IPS-18c (cell line): ENCODE results near the gene VPS26C.

ENCODE experiments used
- H3K4me3 ChIP-seq: 2 replicates; pipeline ENCODE4 v1.7.0; 2013; ENCODE audit warnings: low read depth, mild to moderate bottlenecking, low read length, moderate library complexity; ENCODE audit not compliant: insufficient read depth
- H3K9me3 ChIP-seq: one replicate; pipeline ENCODE4 v1.6.1; 2013; ENCODE audit warnings: mild to moderate bottlenecking, low read length, moderate library complexity; ENCODE audit not compliant: control insufficient read depth, insufficient read depth

Gene VPS26C

DNA sequence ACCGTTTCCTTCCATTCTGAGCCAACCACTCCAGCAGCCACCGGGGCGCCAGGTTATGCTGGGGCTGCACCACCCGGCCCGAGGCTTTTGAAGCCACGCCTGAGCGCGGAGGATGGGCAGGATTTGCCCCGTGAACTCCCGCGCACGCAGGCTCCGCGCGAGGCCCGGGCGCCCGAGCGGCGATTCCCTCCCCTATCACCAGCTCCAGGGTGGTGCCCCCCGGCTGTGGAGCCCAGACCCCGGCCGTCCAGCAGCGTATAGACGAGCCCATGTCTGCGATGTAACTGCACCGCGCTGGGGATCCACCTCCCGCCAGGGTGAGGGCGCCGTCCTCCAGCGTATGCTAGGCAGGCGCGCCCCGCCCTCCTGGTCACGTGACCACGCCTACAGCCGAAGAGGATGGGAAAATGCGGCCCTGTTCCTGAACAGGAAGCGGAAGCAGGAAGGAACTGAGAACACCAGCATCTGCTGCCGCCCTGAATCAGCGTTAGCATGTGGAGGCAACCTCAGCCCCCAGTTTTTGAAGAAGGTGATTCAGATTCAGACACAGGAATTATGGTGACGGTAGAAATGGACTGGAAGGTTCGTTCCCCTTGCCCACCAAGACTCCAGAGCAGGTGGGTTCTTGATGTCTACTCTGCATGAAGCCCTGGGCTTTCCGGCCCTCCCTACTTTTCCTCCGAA lies 46.0 kb downstream of the VPS26C start:
- Histone ChIP-seq H3K9me3 (peaks cover 3% of the 10 kb centered on the region), H3K4me3 (peak overlapping the region; percentile 38)

DNA sequence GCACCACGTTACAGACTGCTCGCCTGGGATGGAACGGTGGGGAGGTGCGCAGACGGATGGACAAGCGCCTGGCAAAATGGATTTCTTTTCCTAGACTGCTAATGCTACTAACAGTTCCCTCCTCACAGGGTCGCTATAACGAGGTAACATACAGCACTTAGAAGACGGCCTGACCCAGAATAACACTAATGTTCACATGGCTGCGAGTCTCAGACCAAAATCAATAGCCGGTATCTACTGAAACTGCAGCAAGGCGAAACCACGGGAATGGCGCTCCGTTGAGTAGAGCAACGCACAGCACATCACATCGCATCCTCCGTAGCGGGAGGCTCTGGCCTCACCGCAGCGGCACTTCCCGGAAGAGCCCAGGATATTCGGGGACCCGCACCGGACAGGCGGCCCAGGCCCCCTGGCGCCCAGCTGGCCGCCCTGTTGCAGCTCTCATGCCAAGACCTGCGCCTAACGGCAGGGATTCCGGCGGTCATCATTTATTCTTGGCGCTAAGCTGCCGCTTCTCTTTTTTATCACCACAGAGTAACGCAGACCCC lies 46.6 kb downstream of the VPS26C start:
- Histone ChIP-seq H3K4me3 (peak overlapping the region; percentile 38), H3K9me3 (peaks cover 3% of the 10 kb centered on the region)

DNA sequence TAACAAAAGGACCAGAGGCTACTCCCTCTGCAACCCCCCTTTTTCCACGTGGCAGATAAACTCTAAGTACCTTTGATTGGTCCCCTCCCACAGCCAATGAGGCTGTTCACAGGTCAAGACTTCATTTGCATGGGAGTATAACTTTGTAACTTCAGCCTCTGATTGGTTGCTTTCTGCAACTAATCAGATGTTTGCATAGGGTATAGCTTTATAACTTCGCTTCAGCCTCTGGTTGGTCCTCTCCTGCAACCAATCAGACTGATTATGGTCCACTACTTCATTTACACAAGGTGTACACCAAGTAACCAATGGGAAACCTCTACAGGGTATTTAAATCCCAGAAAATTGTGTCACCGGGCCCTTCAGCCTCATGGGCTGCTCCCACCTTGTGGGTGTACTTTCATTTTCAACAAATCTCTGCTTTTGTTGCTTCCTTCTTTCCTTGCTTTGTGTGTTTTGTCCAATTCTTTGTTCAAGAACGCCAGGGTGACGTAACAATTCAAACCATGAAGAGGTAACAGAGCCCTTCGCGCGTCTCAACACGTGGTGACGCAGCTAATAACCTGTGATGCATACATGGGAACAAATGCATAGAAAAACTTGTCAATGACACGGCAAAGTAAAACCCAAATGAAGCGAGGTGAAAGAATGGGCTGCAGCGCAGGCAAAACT lies 47.2 kb downstream of the VPS26C start:
- Histone ChIP-seq H3K4me3 (peak overlapping the region; percentile 38; the same call in 1 of the 2 replicates), H3K9me3 (peaks cover 3% of the 10 kb centered on the region)

DNA sequence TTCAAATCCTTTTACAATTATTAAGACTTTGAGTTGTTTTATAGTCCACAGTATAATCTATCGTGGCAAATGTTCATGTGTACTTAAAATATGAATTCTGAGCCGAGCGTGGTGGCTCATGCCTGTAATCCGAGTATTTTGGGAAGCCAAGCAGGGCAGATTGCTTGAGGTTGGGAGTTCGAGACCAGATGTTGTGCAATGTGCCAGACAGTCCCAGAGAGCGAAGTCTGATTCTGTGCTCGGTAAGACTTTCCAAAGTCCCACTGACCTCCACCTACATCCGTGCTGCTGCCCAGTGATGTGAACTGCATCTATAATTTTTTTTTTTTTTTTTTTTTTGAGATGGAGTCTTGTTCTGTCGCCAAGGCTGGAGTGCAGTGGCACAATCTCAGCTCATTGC lies 52.2 kb downstream of the VPS26C start:
- H3K4me3 ChIP-seq, result no peak overlapping the region
- H3K9me3 ChIP-seq, result no peaks in the 10 kb centered on the region

DNA sequence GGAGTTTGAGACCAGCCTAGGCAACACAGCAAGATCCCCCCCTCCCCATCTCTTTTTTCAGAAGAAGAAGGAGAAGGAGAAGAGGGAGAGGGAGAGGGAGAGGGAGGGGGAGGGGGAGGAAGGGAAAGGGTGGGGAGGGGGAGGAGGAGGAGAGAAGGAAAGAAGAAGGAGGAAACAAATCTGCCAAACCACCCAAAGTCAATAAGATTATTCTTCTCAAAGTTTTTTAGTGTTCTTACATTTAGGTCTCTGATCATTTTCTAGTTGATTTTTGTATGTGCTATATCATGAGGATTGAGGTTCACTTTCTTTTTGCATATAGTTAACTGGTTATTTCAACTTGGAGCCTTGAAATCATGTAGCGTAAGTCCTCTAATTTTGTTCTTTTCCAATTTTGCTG lies 56.3 kb downstream of the VPS26C start:
- H3K4me3 ChIP-seq, result no peak overlapping the region
- H3K9me3 ChIP-seq, result peaks cover 3% of the 10 kb centered on the region

DNA sequence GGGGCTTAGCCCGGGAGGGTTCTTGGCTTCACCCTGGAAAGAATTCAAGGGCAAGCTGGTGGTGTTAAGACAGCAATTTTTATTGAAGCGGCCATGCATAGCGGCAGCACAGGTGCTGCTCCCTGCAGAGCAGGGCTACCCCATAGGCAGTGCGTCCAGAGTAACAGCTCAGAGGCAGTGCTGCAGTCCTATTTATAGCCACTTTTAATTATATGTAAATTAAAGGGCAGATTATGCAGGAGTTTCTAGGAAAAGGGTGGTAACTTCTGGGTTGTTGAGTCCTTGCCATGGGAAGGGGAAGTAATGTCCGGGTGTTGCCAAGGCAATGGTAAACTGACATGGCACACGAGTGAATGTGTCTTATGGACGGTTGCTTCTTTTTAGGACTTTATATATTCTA lies 57.0 kb downstream of the VPS26C start:
- Histone ChIP-seq H3K4me3 (no peak overlapping the region), H3K9me3 (peaks cover 3% of the 10 kb centered on the region)

DNA sequence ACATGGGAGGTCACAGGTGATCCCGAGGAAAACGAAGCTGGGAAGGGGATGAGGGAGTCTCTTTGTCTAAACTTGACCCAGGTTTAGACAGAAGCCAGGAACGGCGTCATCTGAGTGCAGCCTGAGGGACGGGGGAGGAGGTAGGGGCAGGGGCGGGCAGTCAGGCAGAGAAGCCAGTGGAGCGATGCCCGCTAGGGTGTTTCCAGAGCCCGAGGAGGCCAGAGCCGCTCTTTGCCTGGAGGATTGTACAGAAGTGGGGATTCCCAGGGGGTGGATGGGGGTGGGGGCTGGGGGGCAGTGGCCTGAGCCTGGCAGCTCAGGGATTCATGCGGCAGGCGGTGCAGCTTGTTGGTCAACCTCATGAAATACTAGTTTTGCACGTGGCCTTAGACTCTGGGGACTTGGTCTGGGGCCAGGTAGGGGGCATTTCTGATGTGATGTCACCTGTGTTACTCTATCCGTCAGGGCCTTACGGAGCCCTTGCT lies 58.4 kb downstream of the VPS26C start:
- Histone ChIP-seq H3K9me3 (peaks cover 3% of the 10 kb centered on the region), H3K4me3 (no peak overlapping the region)

DNA sequence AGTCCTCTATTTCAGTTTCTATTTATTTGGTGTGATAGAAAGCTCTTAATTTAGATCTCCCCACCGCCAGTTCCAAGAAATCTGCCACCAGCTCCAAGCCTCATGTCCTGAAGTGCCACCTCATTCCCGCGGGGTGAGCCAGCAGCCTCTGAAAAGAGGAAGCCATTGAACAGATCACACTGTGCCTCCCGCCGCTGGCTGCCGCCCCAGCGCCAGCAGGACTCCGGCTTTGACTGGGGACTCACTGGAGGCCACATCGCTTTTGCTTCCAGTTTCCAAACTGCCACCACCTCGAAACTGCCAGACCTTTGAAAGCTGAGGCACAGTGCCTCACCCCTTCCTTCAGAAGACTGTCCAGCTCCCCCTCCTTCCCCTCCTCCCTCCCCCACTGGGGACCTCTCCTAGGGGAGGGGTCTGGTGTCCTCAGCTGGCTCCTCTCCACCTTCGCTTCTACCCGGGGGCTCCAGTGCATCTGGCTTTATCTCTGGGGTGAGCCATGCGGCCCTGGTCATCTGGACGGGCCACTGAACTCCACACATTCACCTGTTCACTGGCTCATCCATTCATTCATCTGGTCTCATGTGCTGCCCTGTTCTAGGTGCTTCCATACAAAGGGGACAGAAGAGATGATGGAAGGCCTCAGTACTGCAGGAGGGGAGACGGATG lies 58.9 kb downstream of the VPS26C start:
- no peak overlapping the region for H3K4me3 ChIP-seq
- H3K9me3 ChIP-seq, result peaks cover 3% of the 10 kb centered on the region

DNA sequence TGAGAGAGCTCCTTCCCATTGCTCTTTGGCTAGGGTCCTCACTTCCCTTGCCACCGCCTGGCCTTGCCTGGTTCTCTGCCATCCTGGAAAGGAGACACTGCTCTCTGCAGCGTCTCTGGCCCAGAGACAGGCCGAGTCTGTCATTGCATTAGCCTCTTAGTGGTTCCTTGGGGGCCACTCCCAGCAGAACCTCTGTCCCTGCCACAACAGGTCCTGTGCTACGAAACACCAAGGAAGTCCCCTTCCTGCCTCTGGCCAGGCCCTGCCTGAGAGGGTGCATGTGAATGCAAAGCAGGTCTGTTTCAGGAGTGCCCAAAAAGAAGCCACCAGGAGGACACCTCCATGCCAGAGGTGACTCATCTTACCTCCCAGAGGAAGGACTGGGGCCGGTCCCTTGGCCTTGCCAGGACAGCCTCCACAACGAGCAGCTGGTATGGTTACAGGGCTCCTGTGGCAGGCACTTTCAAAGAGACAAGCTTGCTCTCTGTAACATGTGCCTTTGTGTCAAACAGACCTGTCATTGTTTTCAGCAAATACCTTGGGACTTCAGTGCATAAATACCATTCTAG lies 59.6 kb downstream of the VPS26C start:
- peaks cover 3% of the 10 kb centered on the region for H3K9me3 ChIP-seq
- H3K4me3 ChIP-seq, result no peak overlapping the region

DNA sequence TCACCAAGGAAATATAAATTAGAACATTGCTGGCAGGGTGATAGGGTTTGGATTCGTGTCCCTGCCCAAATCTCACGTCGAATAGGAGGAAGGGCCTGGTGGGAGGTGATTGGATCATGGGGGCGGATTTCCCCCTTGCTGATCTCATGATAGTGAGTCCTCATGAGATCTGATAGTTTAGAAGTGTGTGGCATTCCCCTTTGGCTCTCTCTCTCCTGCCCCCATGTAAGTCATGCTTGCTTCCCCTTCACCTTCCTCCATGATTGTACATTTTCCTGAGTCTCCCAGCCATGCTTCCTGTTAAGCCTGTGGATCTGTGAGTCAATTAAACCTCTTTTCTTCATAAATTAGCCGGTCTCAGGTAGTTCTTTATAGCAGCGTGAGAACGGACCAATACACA lies 60.6 kb downstream of the VPS26C start:
- Histone ChIP-seq H3K9me3 (peaks cover 3% of the 10 kb centered on the region), H3K4me3 (no peak overlapping the region)

DNA sequence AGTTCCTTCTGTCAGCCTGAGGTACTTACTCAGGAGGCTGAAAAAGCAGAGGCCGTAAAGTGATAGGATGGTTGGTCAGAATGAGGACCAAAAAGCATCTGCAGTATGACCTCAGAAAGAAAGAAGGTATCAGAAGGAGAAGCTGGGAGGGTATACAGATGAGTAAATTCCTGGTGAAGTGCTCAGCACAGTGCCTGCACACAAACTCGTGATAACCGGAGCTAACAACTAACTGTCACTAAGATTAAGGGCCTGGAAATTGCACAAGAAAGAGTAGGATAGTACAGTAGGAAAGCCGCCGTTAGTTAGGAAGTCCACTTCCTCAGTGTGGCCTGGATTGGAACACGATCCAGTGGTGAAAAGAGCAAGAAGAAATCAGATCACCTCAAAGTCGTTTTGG lies 62.6 kb downstream of the VPS26C start:
- Histone ChIP-seq H3K9me3 (no peaks in the 10 kb centered on the region), H3K4me3 (no peak overlapping the region)

DNA sequence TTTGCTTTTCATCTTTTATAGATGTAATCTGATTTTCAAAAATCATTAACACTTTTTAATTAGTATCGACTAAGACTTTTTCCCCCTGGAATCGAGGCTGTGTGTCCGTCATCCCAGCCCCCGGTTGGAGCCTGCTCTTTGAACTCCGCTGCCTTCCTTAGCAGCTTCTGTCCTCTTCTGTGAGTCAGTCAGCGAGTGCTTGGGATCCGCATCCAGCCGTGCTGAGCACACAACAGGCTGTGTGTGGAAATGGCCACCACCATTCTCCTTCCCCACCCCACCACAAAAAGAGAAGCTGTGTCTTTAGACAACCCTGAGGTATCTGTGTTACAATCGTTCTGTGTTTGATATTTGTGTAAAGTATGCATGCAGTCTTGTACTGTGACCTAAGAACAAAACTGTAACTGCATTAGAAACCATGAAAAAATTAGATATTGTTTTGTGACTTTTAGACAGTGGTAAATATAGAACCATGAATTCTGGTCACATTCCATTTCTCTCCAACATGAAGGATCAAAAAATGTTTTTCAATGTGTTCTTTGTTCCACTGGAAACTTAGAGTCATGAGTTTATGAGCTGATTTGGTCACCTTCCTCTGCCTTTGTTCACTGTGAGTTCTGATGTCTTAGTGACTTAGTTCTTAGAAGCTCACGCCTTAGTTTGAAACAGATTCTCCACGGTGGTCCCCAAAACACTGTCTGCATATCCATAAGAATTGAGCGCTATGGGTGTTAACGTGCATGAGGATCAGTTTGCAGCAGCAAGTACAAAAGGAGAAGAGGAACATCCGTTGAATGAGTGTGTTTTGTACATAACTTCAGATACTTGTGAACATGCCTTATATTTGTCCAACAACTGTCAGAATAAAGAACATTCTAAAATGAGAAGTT lies 64.7 kb downstream of the VPS26C start:
- H3K9me3 ChIP-seq, result no peaks in the 10 kb centered on the region

DNA sequence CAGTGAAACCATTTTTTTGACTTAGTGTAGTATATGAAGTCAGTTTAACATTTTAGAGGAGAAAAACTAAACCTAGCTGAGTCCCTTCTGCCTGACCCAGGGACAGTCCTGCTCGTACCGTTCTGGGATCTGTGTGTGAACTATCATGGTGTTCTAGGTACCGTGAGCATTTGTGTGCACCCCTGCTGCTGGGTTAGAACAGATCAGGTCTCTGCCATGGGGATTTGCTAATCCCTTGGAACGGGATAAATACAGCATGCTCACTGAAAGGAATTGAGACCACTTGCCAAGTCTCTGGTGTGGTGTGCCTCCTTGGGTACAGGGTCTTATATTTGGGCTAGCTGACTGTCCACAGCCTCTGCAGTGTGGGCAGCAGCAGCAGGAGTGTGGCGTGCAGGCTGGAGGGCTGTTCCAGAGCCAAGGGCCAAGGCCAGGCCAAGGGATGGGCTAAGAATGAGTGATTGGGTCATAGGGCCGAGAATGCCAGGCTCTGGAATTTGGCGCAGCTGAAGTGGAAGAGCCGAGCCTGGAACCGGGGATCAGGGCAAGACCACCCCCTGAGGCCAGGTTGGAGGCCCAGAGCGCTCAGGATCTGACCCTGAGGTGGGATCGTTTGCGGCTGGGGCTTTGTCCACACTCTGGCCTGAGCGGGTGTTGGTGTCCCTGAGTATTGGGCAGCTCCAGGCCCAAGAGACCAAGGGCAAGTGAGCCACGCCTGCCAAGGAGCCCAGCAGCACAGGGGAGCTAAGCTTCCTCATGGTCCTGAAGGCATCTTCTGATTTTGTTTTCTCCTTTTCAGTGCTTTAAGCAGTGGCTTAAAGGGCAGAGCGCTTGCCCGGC lies 66.3 kb downstream of the VPS26C start:
- Histone ChIP-seq H3K4me3 (no peak overlapping the region), H3K9me3 (no peaks in the 10 kb centered on the region)

More for the DNA sequence above, 64.7 kb downstream of the VPS26C start:
- no peak overlapping the region for H3K4me3 ChIP-seq

DNA sequence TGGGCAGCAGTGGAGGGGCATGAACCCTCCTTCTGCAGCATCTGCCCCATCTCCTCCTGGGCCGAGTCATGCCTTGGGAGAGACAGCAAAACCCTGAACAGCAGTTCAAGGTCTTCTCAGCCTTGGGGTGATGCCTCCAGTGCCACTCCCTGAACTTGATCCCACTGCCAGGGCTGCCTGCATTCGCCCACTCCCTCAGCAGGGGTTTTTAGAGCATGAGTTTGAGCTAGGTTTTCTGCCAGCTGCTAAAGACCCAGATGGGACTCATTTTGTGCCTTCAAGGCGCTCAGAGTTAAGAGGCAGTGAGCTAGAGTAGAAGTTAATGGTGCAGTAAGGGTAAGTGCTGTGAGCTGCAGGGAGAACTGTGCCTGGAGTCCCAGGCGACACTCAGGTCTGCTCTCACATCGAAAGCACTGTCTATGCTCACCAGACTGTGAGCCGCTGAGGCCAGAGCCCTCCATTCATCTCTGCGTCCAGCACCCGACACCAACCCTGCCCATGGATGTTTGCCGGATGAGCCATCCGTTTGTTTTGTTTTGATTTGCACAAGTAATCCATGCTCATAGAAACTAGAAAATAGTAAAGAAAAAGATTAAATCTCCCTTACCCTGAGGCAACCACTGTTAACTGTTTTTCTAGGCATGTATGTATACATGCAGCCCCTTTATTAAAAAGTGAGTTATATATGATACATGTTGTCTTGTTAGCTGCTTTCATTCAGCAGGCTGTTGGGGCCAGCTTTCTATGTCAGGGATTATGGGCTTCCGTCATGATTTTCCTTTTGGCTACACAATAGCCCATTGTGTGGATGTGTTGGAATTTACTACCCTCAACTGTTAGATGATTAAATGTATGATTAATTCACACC lies 67.8 kb downstream of the VPS26C start:
- H3K4me3 ChIP-seq, result no peak overlapping the region
- H3K9me3 ChIP-seq, result no peaks in the 10 kb centered on the region

DNA sequence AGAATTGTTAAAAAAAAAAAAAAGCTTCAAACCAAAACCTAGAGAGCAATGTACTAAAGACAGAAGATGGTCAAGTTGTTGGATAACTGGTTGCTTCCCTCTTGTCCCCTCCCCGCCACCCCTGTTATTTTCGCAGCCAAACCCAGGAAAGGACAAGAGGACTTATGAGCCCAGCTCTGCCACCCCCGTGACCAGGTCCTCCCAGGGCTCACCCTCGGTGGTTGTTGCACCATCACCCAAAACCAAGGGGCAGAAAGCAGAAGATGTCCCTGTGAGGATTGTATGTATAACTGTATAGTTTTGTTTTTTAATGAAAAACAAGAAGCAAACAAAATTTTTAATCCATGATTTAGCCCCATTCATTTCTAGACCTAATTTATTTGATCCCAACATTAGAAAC lies 69.4 kb downstream of the VPS26C start:
- Histone ChIP-seq H3K9me3 (no peaks in the 10 kb centered on the region), H3K4me3 (no peak overlapping the region)
